HG03097 (cell line): ENCODE data around the gene CLDND2.

Experiments
- ATAC-seq: cut with Tn5 transposase; IDR thresholded peaks from one replicate; pipeline ENCODE4 v1.9.1; 2021; ENCODE audit not compliant: unreplicated experiment, low FRiP score

The CLDND2 gene

GRCh38 chr19:51337141-51337860 lies 31.5 kb downstream of the CLDND2 start:
- ATAC-seq = no peak

GRCh38 chr19:51333836-51334460 lies 34.9 kb downstream of the CLDND2 start:
- ATAC-seq = no peak

GRCh38 chr19:51331716-51332115 lies 37.1 kb downstream of the CLDND2 start:
- no peak for ATAC-seq

- no peak for ATAC-seq
These were observed 37.6 kb downstream of the CLDND2 start for GRCh38 chr19:51331193-51331592.

- no peak for ATAC-seq
These were observed 38.4 kb downstream of the CLDND2 start for GRCh38 chr19:51330366-51330765.

GRCh38 chr19:51329411-51329810 lies 39.4 kb downstream of the CLDND2 start:
- ATAC-seq = no peak

GRCh38 chr19:51327066-51328001 lies 41.5 kb downstream of the CLDND2 start:
- ATAC-seq = no peak

GRCh38 chr19:51326216-51327065 lies 42.4 kb downstream of the CLDND2 start:
- ATAC-seq = no peak

- ATAC-seq = no peak
These were observed 43.4 kb downstream of the CLDND2 start for GRCh38 chr19:51325161-51325976.

- no peak for ATAC-seq
These were observed 44.7 kb downstream of the CLDND2 start for GRCh38 chr19:51324167-51324481.

GRCh38 chr19:51323481-51324166 lies 45.2 kb downstream of the CLDND2 start:
- ATAC-seq = no peak

GRCh38 chr19:51321799-51322198 lies 47.0 kb downstream of the CLDND2 start:
- ATAC-seq = no peak

- no peak for ATAC-seq
These were observed 48.5 kb downstream of the CLDND2 start for GRCh38 chr19:51320280-51320657.

- no peak for ATAC-seq
These were observed 49.0 kb downstream of the CLDND2 start for GRCh38 chr19:51319649-51320279.

- no peak for ATAC-seq
These were observed 49.8 kb downstream of the CLDND2 start for GRCh38 chr19:51318687-51319648.

- ATAC-seq = no peak
These were observed 50.8 kb downstream of the CLDND2 start for GRCh38 chr19:51317968-51318367.

- ATAC-seq = no peak
These were observed 51.4 kb downstream of the CLDND2 start for GRCh38 chr19:51317376-51317775.
